H9 (cell line): Measurements from ENCODE around the gene SPEM3. TPM values are rescaled to one million over a fixed set of nuclear protein-coding genes. Genes with fewer than 3 reads are reported as not detected.

ENCODE experiments used
- DNase-seq: peaks from one replicate; pipeline ENCODE4 v3.0.0-alpha.2; 2017
- H2AFZ ChIP-seq: one replicate; pipeline ENCODE4 v1.6.1; 2013; ENCODE audit warnings: mild to moderate bottlenecking, low read length, control low read depth, moderate library complexity
- H2AK5ac ChIP-seq: 2 replicates; pipeline ENCODE4 v1.6.1; 2013; ENCODE audit warnings: low read length, control low read depth, mixed read lengths; ENCODE audit not compliant: insufficient read length
- H2BK120ac ChIP-seq: one replicate; pipeline ENCODE4 v1.6.1; 2013; ENCODE audit warnings: low read depth, mild to moderate bottlenecking, low read length, control low read depth, inconsistent platforms; ENCODE audit not compliant: poor library complexity, severe bottlenecking
- H2BK12ac ChIP-seq: 2 replicates; pipeline ENCODE4 v1.6.1; 2013; ENCODE audit warnings: low read length, control low read depth, mixed read lengths, low read depth; ENCODE audit not compliant: insufficient read length
- H2BK15ac ChIP-seq: 2 replicates; pipeline ENCODE4 v1.6.1; 2013; ENCODE audit warnings: low read depth, low read length, control low read depth
- H2BK20ac ChIP-seq: one replicate; pipeline ENCODE4 v1.6.1; 2013; ENCODE audit warnings: low read depth, mild to moderate bottlenecking, low read length, control low read depth, inconsistent platforms; ENCODE audit not compliant: poor library complexity, severe bottlenecking
- H2BK5ac ChIP-seq: 2 replicates; pipeline ENCODE4 v1.6.1; 2013; ENCODE audit warnings: low read length, control low read depth, mixed read lengths; ENCODE audit not compliant: insufficient read length
- H3K14ac ChIP-seq: 2 replicates; pipeline ENCODE4 v1.6.1; 2013; ENCODE audit warnings: low read length, control low read depth; ENCODE audit not compliant: insufficient read depth
- H3K18ac ChIP-seq: 2 replicates; pipeline ENCODE4 v1.6.1; 2013; ENCODE audit warnings: low read depth, mild to moderate bottlenecking, mixed read lengths, low read length, control low read depth; ENCODE audit not compliant: insufficient read length
- H3K23ac ChIP-seq: 2 replicates; pipeline ENCODE4 v1.6.1; 2013; ENCODE audit warnings: low read length, control low read depth, mixed read lengths, low read depth; ENCODE audit not compliant: insufficient read length
- H3K23me2 ChIP-seq: 2 replicates; pipeline ENCODE4 v1.6.1; 2013; ENCODE audit warnings: low read depth, mild to moderate bottlenecking, mixed read lengths, low read length, control low read depth; ENCODE audit not compliant: insufficient read length, poor library complexity, severe bottlenecking
- H3K27ac ChIP-seq: 2 replicates; pipeline ENCODE4 v1.5.1; 2013; ENCODE audit warnings: low read length, control low read depth, mixed read lengths, low read depth; ENCODE audit not compliant: insufficient read length
- H3K27me3 ChIP-seq: 2 replicates; pipeline ENCODE4 v1.6.1; 2013; ENCODE audit warnings: low read length, control low read depth, inconsistent platforms; ENCODE audit not compliant: insufficient read depth
- H3K4ac ChIP-seq: 2 replicates; pipeline ENCODE4 v1.6.1; 2013; ENCODE audit warnings: low read depth, mild to moderate bottlenecking, control low read depth, inconsistent platforms, low read length, moderate library complexity
- H3K4me1 ChIP-seq: 2 replicates; pipeline ENCODE4 v1.6.1; 2013; ENCODE audit warnings: low read length, control low read depth, inconsistent platforms; ENCODE audit not compliant: insufficient read depth
- H3K4me2 ChIP-seq: 2 replicates; pipeline ENCODE4 v1.6.1; 2013; ENCODE audit warnings: low read length, control low read depth, mixed read lengths; ENCODE audit not compliant: insufficient read length, insufficient read depth
- H3K56ac ChIP-seq: 2 replicates; pipeline ENCODE4 v1.6.1; 2013; ENCODE audit warnings: low read depth, mild to moderate bottlenecking, mixed read lengths, low read length, control low read depth; ENCODE audit not compliant: insufficient read length
- H3K79me1 ChIP-seq: 2 replicates; pipeline ENCODE4 v1.6.1; 2013; ENCODE audit warnings: low read depth, mild to moderate bottlenecking, moderate library complexity, low read length, control low read depth, inconsistent platforms; ENCODE audit not compliant: insufficient read depth, poor library complexity, severe bottlenecking
- H3K79me2 ChIP-seq: 2 replicates; pipeline ENCODE4 v1.6.1; 2013; ENCODE audit warnings: low read length, control low read depth, inconsistent platforms; ENCODE audit not compliant: insufficient read depth
- H3K9ac ChIP-seq: 2 replicates; pipeline ENCODE4 v1.6.1; 2013; ENCODE audit warnings: low read length, control low read depth, mixed read lengths; ENCODE audit not compliant: insufficient read length; ENCODE audit errors: extremely low read depth
- H3K9me3 ChIP-seq: one replicate; pipeline ENCODE4 v1.6.1; 2013; ENCODE audit warnings: low read depth, low read length, inconsistent platforms; ENCODE audit not compliant: control insufficient read depth
- H3T11ph ChIP-seq: one replicate; pipeline ENCODE4 v1.6.1; 2013; ENCODE audit warnings: mild to moderate bottlenecking, low read length, control low read depth, inconsistent platforms
- H4K20me1 ChIP-seq: one replicate; pipeline ENCODE4 v1.6.1; 2013; ENCODE audit not compliant: control insufficient read depth, insufficient read length, insufficient read depth
- H4K5ac ChIP-seq: 2 replicates; pipeline ENCODE4 v1.6.1; 2013; ENCODE audit warnings: low read depth, mild to moderate bottlenecking, mixed read lengths, low read length, control low read depth; ENCODE audit not compliant: insufficient read length
- H4K8ac ChIP-seq: replicated peaks from 2 replicates; pipeline ENCODE4 v1.6.1; 2013; ENCODE audit warnings: low read length, control low read depth, mixed read lengths, low read depth; ENCODE audit not compliant: insufficient read length
- H4K91ac ChIP-seq: 2 replicates; pipeline ENCODE4 v1.6.1; 2013; ENCODE audit warnings: low read depth, mild to moderate bottlenecking, moderate library complexity, mixed read lengths, low read length, control low read depth; ENCODE audit not compliant: insufficient read length
- H3K27ac Mint-ChIP-seq, 3 experiments: 2 replicates in 2 of 3; 3 replicates in 1 of 3; pipeline ENCODE4 v1.8.0; 2020 to 2021; ENCODE audit warnings: mixed read lengths in 3 of 3, mild to moderate bottlenecking in 1 of 3, moderate library complexity in 1 of 3
- H3K27me3 Mint-ChIP-seq: 2 replicates; pipeline ENCODE4 v1.8.0; 2021; ENCODE audit warnings: low read depth, mild to moderate bottlenecking, moderate library complexity, mixed read lengths
- H3K36me3 Mint-ChIP-seq, 3 experiments: 2 replicates in 2 of 3; 3 replicates in 1 of 3; pipeline ENCODE4 v1.8.0; 2020 to 2021; ENCODE audit warnings: low read depth in 3 of 3, mixed read lengths in 3 of 3; ENCODE audit not compliant: insufficient read depth in 1 of 3
- H3K4me1 Mint-ChIP-seq, 2 experiments: 2 replicates each; pipeline ENCODE4 v1.8.0; 2020; ENCODE audit warnings: mixed read lengths in 2 of 2
- H3K4me3 Mint-ChIP-seq, 2 experiments: 2 replicates in 1 of 2; 3 replicates in 1 of 2; pipeline ENCODE4 v1.8.0; 2020 to 2021; ENCODE audit warnings: mild to moderate bottlenecking in 2 of 2, mixed read lengths in 2 of 2, moderate library complexity in 1 of 2
- H3K9me3 Mint-ChIP-seq, 2 experiments: 2 replicates in 1 of 2; 3 replicates in 1 of 2; pipeline ENCODE4 v1.8.0; 2020; ENCODE audit warnings: mild to moderate bottlenecking in 2 of 2, mixed read lengths in 2 of 2, moderate library complexity in 1 of 2
- WGBS: extraction: QIAGEN DNeasy Blood & Tissue Kit; methylation state at CpG from one replicate; pipeline ENCODE4 v1.1.7; 2013; ENCODE audit warnings: missing lambda C conversion rate, low lambda C conversion rate, mixed read lengths; ENCODE audit not compliant: insufficient read length; ENCODE audit errors: extremely low coverage; 5-methylcytosine and 5-hydroxymethylcytosine counted together
- total RNA-seq: library from RNA; stranded (reverse); gene quantifications from 2 replicates; pipeline ENCODE4 v1.2.1, GENCODE V29; 2021
- TF ChIP-seq, protein P1 (sequence below): fragments of 200-600 bp; sonication (generic); conservative IDR thresholded peaks from 3 replicates; pipeline ENCODE4 v1.8.0; 2021; ENCODE audit warnings: antibody characterized with exemption, mild to moderate bottlenecking

SPEM3 gene
- total RNA-seq, 1 experiment from 2014 or later = not detected

DNA sequence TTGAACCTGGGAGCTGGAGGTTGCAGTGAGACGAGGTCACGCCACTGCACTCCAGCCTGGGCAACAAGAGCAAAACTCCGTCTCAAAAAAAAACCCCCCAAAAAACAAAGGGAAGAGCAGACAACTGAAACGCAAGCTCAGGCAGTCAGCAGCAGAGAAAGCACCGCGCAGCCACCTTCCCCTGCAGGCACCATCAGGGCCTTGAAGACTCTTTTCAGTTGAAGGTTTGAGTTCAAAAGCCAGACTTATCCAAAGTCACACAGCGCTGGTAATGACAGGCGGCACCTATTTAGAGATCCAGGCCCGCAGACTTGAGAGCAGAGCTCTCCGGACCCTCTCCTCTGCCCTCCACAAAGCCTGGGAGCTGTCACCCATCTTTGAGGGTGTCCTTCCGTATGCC lies 39.6 kb downstream of the SPEM3 start:
- WGBS = no CpG with 5 or more reads among the region's 11 CpGs
- no peaks in the 10 kb centered on the region for H3K79me1 ChIP-seq
- no peak overlapping the region for H3K9ac ChIP-seq
- no peak overlapping the region for H2BK12ac ChIP-seq
- H4K5ac ChIP-seq = no peak overlapping the region
- DNase-seq = no peak
- no peak overlapping the region for H3K4ac ChIP-seq
- H3K4me1 ChIP-seq = no peaks in the 10 kb centered on the region; the same call in 1 of the 2 replicates
- no peaks in the 10 kb centered on the region for H3K27me3 ChIP-seq
- Mint-ChIP-seq H3K9me3 (no peaks in the 10 kb centered on the region), H3K4me3 (no peak overlapping the region), H3K4me1 (no peaks in the 10 kb centered on the region; a peak in 1 of 4 replicates), H3K27me3 (no peaks in the 10 kb centered on the region), H3K36me3 (peaks cover 2 to 15% (median 13%) of the 10 kb centered on the region in 3 experiments; a peak in 4 of 7 replicates), H3K27ac (no peak overlapping the region; a peak in 2 of 7 replicates)
- H2BK5ac ChIP-seq = no peak overlapping the region
- H3K27ac ChIP-seq = no peak overlapping the region
- H4K20me1 ChIP-seq = peaks cover 2% of the 10 kb centered on the region
- TF ChIP-seq, protein P1, sequence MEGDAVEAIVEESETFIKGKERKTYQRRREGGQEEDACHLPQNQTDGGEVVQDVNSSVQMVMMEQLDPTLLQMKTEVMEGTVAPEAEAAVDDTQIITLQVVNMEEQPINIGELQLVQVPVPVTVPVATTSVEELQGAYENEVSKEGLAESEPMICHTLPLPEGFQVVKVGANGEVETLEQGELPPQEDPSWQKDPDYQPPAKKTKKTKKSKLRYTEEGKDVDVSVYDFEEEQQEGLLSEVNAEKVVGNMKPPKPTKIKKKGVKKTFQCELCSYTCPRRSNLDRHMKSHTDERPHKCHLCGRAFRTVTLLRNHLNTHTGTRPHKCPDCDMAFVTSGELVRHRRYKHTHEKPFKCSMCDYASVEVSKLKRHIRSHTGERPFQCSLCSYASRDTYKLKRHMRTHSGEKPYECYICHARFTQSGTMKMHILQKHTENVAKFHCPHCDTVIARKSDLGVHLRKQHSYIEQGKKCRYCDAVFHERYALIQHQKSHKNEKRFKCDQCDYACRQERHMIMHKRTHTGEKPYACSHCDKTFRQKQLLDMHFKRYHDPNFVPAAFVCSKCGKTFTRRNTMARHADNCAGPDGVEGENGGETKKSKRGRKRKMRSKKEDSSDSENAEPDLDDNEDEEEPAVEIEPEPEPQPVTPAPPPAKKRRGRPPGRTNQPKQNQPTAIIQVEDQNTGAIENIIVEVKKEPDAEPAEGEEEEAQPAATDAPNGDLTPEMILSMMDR = no peak
- H3K18ac ChIP-seq = no peak overlapping the region
- no peak overlapping the region for H3K56ac ChIP-seq
- H2BK20ac ChIP-seq = no peak overlapping the region
- no peak overlapping the region for H2BK15ac ChIP-seq
- H3K23me2 ChIP-seq = no peaks in the 10 kb centered on the region
- H2AFZ ChIP-seq = no peak overlapping the region
- H3K14ac ChIP-seq = no peak overlapping the region
- no peak overlapping the region for H2AK5ac ChIP-seq
- H3T11ph ChIP-seq = no peak overlapping the region
- no peak overlapping the region for H4K91ac ChIP-seq
- H2BK120ac ChIP-seq = no peak overlapping the region
- no peak overlapping the region for H4K8ac ChIP-seq
- H3K23ac ChIP-seq = no peak overlapping the region
- H3K4me2 ChIP-seq = no peak overlapping the region
- H3K9me3 ChIP-seq = no peaks in the 10 kb centered on the region
- H3K79me2 ChIP-seq = no peaks in the 10 kb centered on the region
